DMS53 treated with DMSO at 0.1 percent for 48 hours (cell line): ENCODE results near the gene EOGT.

Experiments
- DNase-seq: peaks from one replicate; lab custom pipeline; 2025; ENCODE audit not compliant: unreplicated experiment; lab: John Stamatoyannopoulos, UW

Gene EOGT

GRCh38 chr3:68963891-68964290, 49.6 kb downstream of the EOGT start:
- no peak for DNase-seq

- DNase-seq = no peak
These were observed 50.1 kb downstream of the EOGT start for GRCh38 chr3:68963376-68963775.

- DNase-seq = no peak
These were observed 54.6 kb downstream of the EOGT start for GRCh38 chr3:68958932-68959331.

- no peak for DNase-seq
These were observed 55.6 kb downstream of the EOGT start for GRCh38 chr3:68957895-68958294.

GRCh38 chr3:68953816-68954444, 59.6 kb downstream of the EOGT start:
- no peak for DNase-seq

GRCh38 chr3:68945225-68945624, 68.3 kb downstream of the EOGT start:
- no peak for DNase-seq

GRCh38 chr3:68943753-68944500, 69.6 kb downstream of the EOGT start:
- no peak for DNase-seq

- DNase-seq = no peak
These were observed 72.4 kb downstream of the EOGT start for GRCh38 chr3:68941055-68941454.

GRCh38 chr3:68936856-68937255, 76.6 kb downstream of the EOGT start:
- no peak for DNase-seq

- no peak for DNase-seq
These were observed 77.7 kb downstream of the EOGT start for GRCh38 chr3:68935778-68936177.

GRCh38 chr3:68931406-68932149, 81.9 kb downstream of the EOGT start:
- DNase-seq = no peak
